ENCODE results near the gene PCNP.

DNA sequence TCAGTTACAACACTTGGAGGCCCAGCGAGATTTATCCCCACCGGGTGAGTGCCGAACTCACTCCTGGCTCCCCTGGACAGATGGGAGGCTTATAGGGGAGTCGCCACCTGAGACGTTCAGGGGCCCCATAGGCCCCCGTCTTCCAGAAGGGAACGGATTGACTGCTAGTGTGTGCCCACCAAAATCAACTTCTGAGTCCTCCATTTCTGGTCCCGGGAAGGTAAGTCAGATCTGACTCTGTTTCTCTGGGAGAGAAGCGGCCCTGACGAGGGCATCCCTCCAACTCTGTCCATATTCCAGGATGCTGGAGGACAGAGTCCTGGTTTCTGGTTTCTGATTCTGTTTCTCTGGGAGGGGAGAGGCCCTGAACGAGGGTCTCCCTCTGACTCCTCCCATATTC, 58.6 kb downstream of the PCNP start:
- TF ChIP-seq YY1 (IDR thresholded peaks at IDR 0.05; ENCODE audit: insufficient read depth, insufficient read length): no peak
- no peak for TF ChIP-seq ZNF274 (IDR thresholded peaks at IDR 0.05; ENCODE audit: low read depth, low read length)
- no peak for TF ChIP-seq SUZ12 (IDR thresholded peaks at IDR 0.05; ENCODE audit: extremely low read depth, insufficient read depth, insufficient read length)
